Measurements from ENCODE around the gene DPP6.

DPP6 gene

DNA sequence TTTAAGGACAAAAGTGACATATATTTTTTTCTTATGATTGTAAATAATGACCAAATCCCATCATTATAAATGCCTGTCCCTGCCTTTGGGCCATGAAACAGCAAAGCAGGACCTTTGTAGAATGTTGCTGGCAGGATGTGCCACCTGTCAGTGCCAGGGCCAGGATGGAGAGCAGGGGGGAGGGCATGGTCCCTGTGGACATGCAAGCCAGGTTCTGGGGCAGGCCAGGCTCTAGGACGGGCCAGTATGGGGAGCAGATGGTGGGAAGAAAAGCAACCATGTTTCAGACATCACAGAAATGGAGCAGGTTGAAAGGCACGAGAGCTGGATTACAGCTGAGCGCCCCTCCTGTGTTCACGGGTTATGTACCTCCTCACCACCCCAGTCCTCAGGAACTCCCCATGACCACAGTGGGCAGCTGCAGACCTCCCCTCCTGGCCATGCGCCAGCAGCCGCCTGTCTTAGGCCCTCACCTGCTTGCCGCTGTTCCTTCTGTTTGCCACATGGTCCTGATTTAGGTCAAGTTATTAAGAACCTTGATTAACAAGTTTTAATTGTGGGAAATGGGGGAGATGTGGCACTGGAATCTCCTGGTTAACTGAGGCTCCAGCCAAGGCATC lies 740.3 kb downstream of the DPP6 start:
- Histone ChIP-seq H3K4me1 (ENCODE audit: control insufficient read depth, insufficient read depth, low read length) (no peaks in the 10 kb centered on the region), H3K4me3 (ENCODE audit: insufficient read depth, low read depth, low read length) (no peak overlapping the region), H3K9me3 (ENCODE audit: control insufficient read depth, low read length) (no peaks in the 10 kb centered on the region), H3K27me3 (ENCODE audit: control insufficient read depth, insufficient read depth, low read length, poor library complexity, severe bottlenecking) (peaks cover 4% of the 10 kb centered on the region), H3K36me3 (ENCODE audit: control insufficient read depth, insufficient read depth, low read length) (no peaks in the 10 kb centered on the region), H3K27ac (ENCODE audit: insufficient read depth, low read depth, low read length, poor library complexity, severe bottlenecking) (no peak overlapping the region)
- WGBS, 2 experiments: 92 to 96% methylated on average over 7 of the region's 7 CpGs

DNA sequence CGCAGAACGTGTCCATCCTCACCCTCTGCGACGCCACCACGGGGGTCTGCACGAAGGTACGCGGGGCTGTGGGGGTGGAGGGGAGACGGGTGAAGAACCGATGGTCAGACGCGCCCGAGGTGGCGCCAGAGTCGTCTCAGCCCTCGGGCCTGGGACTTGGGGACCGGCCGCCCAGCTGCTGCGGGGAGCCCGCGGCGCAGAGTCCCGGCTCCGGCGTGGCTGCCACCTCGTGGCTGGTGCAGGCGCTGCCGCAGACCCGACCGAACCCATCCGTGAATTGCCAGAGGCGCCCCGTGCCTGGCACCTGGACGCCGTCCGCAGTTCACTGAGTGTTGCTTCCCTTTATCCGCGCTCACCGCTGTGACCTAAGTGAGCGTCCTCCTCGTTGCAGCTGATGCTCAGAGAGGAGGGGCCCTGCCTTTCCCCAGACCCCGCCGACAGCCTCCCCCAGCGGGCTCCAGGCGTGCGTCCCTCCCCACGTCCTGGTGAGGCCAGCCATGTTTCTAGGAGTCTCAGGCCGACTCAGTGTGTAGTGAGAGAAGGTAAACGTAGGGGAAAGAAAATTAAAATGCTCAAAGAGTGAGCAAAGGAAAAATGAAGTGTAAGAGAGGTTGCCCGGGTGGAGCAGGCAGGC lies 742.1 kb downstream of the DPP6 start:
- H3K4me1 ChIP-seq (ENCODE audit: control insufficient read depth, insufficient read depth, low read length): no peaks in the 10 kb centered on the region
- peaks cover 4% of the 10 kb centered on the region for H3K27me3 ChIP-seq (ENCODE audit: control insufficient read depth, insufficient read depth, low read length, poor library complexity, severe bottlenecking)
- H3K4me3 ChIP-seq (ENCODE audit: insufficient read depth, low read depth, low read length): no peak overlapping the region
- H3K27ac ChIP-seq (ENCODE audit: insufficient read depth, low read depth, low read length, poor library complexity, severe bottlenecking): no peak overlapping the region
- no peaks in the 10 kb centered on the region for H3K36me3 ChIP-seq (ENCODE audit: control insufficient read depth, insufficient read depth, low read length)
- WGBS, 2 experiments: 22 to 25% methylated on average over 49 to 50 of the region's 50 CpGs
- H3K9me3 ChIP-seq (ENCODE audit: control insufficient read depth, low read length): no peaks in the 10 kb centered on the region

DNA sequence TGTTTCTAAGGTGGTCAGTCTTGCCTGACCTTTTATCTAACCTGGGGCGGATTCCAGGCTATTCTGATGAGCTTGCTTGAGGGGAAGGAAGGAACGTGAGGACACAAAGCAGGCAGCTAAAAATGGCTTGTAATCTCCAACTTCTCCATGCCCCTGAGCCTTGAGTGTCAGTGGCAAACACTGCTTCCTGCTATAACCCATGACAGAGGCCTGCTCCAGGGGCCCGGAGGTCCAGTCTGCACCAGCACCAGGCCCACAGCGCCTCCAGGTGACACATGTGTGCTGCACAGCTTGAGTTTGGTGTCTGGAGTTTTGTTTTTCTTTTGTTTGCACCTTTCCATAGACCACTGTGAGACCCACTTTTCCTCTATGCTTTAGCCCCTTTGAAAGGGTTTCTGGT lies 742.8 kb downstream of the DPP6 start:
- H3K9me3 ChIP-seq (ENCODE audit: control insufficient read depth, low read length): no peaks in the 10 kb centered on the region
- no peak overlapping the region for H3K4me3 ChIP-seq (ENCODE audit: insufficient read depth, low read depth, low read length)
- H3K27me3 ChIP-seq (ENCODE audit: control insufficient read depth, insufficient read depth, low read length, poor library complexity, severe bottlenecking): peaks cover 4% of the 10 kb centered on the region
- WGBS, 2 experiments: 77% methylated on average over 4 of the region's 4 CpGs
- no peak overlapping the region for H3K27ac ChIP-seq (ENCODE audit: insufficient read depth, low read depth, low read length, poor library complexity, severe bottlenecking)
- no peaks in the 10 kb centered on the region for H3K4me1 ChIP-seq (ENCODE audit: control insufficient read depth, insufficient read depth, low read length)
- H3K36me3 ChIP-seq (ENCODE audit: control insufficient read depth, insufficient read depth, low read length): no peaks in the 10 kb centered on the region

DNA sequence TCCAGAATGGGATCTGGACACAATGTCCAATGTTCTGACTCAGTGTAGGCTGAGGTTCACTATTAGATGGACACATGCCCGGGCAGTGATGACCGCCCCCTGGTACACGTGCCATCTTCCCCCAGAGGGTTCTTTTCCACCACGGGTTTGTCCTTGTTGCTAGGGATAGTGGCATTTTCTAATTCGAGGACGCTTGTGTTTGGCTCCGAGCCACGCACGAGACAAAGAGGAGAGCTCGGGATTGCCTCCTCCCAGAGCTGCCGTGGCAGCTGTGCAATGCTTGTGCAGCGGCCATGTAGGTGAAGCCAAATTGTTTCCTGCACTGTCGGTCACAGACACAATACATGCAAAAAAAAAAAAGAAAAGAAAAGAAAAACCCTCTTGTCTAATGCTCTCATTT lies 743.2 kb downstream of the DPP6 start:
- WGBS, 2 experiments: 95% methylated on average over 13 of the region's 13 CpGs
- no peak overlapping the region for H3K4me3 ChIP-seq (ENCODE audit: insufficient read depth, low read depth, low read length)
- H3K4me1 ChIP-seq (ENCODE audit: control insufficient read depth, insufficient read depth, low read length): no peaks in the 10 kb centered on the region
- H3K27me3 ChIP-seq (ENCODE audit: control insufficient read depth, insufficient read depth, low read length, poor library complexity, severe bottlenecking): peaks cover 4% of the 10 kb centered on the region
- no peak overlapping the region for H3K27ac ChIP-seq (ENCODE audit: insufficient read depth, low read depth, low read length, poor library complexity, severe bottlenecking)
- no peaks in the 10 kb centered on the region for H3K36me3 ChIP-seq (ENCODE audit: control insufficient read depth, insufficient read depth, low read length)
- H3K9me3 ChIP-seq (ENCODE audit: control insufficient read depth, low read length): no peaks in the 10 kb centered on the region

DNA sequence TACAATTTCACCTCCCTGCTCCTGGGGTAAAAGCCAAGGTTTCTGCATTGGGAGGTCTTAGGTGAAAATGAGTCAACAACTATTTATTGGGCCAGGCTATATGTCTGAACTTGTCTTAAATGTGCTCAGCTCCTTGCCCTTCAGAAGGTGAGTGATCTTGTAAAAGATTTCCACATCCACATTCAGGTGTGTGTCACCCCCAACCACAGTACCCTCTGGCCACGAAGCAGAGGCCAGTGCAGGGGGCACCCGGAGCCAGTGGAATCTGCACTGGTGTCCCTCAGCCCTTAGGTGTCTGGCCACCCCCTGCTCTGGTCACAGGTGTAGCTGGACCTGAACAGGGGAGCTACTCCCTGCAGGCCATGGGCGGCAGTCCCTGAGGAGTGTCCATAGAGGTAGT lies 752.3 kb downstream of the DPP6 start:
- H3K9me3 ChIP-seq (ENCODE audit: control insufficient read depth, low read length): no peaks in the 10 kb centered on the region
- H3K36me3 ChIP-seq (ENCODE audit: control insufficient read depth, insufficient read depth, low read length): no peaks in the 10 kb centered on the region
- no peaks in the 10 kb centered on the region for H3K4me1 ChIP-seq (ENCODE audit: control insufficient read depth, insufficient read depth, low read length)
- H3K27me3 ChIP-seq (ENCODE audit: control insufficient read depth, insufficient read depth, low read length, poor library complexity, severe bottlenecking): no peaks in the 10 kb centered on the region
- 90 to 97% methylated on average over 3 of the region's 3 CpGs for WGBS, 2 experiments
- no peak overlapping the region for H3K4me3 ChIP-seq (ENCODE audit: insufficient read depth, low read depth, low read length)
- no peak overlapping the region for H3K27ac ChIP-seq (ENCODE audit: insufficient read depth, low read depth, low read length, poor library complexity, severe bottlenecking)

DNA sequence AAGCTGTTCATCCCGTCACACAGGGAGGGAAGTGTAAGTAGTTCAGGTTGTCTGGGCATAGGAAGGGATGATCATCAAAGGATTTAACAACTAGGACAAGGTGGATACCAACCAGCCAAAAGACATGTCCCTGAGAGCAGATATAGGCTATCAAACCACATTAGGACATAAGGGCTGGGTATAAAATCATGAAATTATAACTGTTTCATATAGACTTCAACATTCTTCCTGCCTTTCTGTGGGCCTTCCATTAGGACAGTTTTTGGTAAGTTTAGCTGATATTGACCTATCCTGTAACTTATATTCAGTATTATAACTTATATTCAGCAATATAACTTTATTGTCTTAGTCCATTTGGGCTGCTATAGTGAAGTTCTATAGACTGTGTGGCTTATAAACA lies 759.8 kb downstream of the DPP6 start:
- H3K9me3 ChIP-seq (ENCODE audit: control insufficient read depth, low read length): no peaks in the 10 kb centered on the region
- H3K4me1 ChIP-seq (ENCODE audit: control insufficient read depth, insufficient read depth, low read length): no peaks in the 10 kb centered on the region
- no peaks in the 10 kb centered on the region for H3K27me3 ChIP-seq (ENCODE audit: control insufficient read depth, insufficient read depth, low read length, poor library complexity, severe bottlenecking)
- no peaks in the 10 kb centered on the region for H3K36me3 ChIP-seq (ENCODE audit: control insufficient read depth, insufficient read depth, low read length)
- no peak overlapping the region for H3K27ac ChIP-seq (ENCODE audit: insufficient read depth, low read depth, low read length, poor library complexity, severe bottlenecking)
- no peak overlapping the region for H3K4me3 ChIP-seq (ENCODE audit: insufficient read depth, low read depth, low read length)
- 91% methylated on average over 1 of the region's 1 CpG for WGBS, 2 experiments

DNA sequence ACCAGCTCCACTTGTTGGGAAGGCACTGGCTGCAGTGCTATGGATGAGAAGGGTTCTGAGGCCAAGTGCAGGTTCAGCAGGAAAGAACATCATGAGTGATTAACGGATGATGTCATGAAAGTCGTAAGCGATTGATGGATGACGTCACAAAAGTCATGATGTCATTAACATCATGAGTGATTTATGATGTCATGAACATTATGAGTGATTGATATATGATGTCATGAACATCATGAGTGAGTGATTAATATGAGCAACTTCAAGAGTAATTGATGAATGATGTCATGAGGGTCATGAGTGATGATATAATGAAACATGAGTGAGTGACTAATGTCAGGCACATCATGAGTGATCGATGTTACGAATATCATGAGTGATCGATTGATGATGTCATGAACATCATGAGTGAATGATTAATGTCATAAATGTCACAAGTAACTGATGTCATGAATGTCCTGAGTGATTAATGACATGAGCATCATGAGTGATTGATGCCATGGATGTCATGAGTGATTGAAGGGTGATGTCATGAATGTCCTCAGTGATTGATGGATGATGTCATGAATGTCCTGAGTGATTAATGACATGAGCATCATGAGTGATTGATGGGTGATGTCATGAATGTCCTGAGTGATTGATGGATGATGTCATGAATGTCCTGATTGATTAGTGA lies 765.2 kb downstream of the DPP6 start:
- no peaks in the 10 kb centered on the region for H3K27me3 ChIP-seq (ENCODE audit: control insufficient read depth, insufficient read depth, low read length, poor library complexity, severe bottlenecking)
- no peaks in the 10 kb centered on the region for H3K9me3 ChIP-seq (ENCODE audit: control insufficient read depth, low read length)
- H3K27ac ChIP-seq (ENCODE audit: insufficient read depth, low read depth, low read length, poor library complexity, severe bottlenecking): no peak overlapping the region
- 87 to 88% methylated on average over 7 of the region's 7 CpGs for WGBS, 2 experiments
- H3K36me3 ChIP-seq (ENCODE audit: control insufficient read depth, insufficient read depth, low read length): no peaks in the 10 kb centered on the region
- no peaks in the 10 kb centered on the region for H3K4me1 ChIP-seq (ENCODE audit: control insufficient read depth, insufficient read depth, low read length)
- H3K4me3 ChIP-seq (ENCODE audit: insufficient read depth, low read depth, low read length): no peak overlapping the region

DNA sequence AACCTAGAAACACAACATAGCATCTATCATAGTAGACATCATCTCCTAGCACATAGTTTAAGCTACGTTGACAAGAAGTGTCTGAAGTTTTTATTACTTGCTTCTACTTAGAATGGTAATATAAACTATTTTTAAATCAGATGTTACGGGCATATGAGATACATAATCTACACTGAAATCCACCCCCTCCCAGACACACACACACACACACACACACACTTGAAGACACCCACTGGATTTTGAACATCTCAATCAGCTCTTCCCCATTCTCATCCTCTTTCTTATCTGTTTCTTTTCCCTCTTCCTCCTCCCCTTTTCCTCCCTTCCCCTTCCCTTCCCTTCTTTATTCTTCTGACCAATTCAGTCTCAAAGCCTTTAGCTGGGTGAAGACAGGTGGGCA lies 774.8 kb downstream of the DPP6 start:
- 86 to 100% methylated on average over 1 of the region's 2 CpGs for WGBS, 2 experiments
- Histone ChIP-seq H3K4me1 (ENCODE audit: control insufficient read depth, insufficient read depth, low read length) (no peaks in the 10 kb centered on the region), H3K9me3 (ENCODE audit: control insufficient read depth, low read length) (no peaks in the 10 kb centered on the region), H3K36me3 (ENCODE audit: control insufficient read depth, insufficient read depth, low read length) (no peaks in the 10 kb centered on the region), H3K27me3 (ENCODE audit: control insufficient read depth, insufficient read depth, low read length, poor library complexity, severe bottlenecking) (no peaks in the 10 kb centered on the region), H3K27ac (ENCODE audit: insufficient read depth, low read depth, low read length, poor library complexity, severe bottlenecking) (no peak overlapping the region), H3K4me3 (ENCODE audit: insufficient read depth, low read depth, low read length) (no peak overlapping the region)

DNA sequence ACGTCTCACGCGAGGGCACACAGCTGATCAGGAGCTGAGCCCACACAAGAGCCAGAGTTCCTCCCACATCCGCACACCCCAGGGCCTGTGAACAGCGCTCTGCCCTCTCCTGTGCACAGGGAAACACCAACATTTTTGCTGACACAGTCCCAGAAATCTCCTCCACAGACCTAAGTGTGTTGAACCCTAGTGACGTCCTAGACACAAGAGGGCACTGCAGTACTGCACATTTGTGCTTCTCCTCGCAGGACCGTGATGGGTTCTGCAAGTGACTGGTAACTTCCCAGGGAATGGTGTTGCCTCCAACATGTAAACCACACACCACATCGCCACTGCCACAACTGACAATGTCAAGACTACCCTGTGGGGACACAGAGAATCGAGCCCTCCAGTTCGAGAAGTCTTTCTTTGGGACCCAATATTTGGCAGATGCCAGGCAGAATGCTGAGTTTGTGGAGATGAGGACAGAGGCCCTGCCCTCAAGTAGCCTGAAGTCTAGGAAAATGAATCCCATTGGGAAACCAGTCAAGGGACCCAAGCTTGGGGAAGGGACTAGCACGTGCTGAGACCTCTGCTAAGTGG lies 780.5 kb downstream of the DPP6 start:
- no peaks in the 10 kb centered on the region for H3K9me3 ChIP-seq (ENCODE audit: control insufficient read depth, low read length)
- no peak overlapping the region for H3K4me3 ChIP-seq (ENCODE audit: insufficient read depth, low read depth, low read length)
- no peaks in the 10 kb centered on the region for H3K27me3 ChIP-seq (ENCODE audit: control insufficient read depth, insufficient read depth, low read length, poor library complexity, severe bottlenecking)
- H3K4me1 ChIP-seq (ENCODE audit: control insufficient read depth, insufficient read depth, low read length): no peaks in the 10 kb centered on the region
- 77 to 78% methylated on average over 12 of the region's 12 CpGs for WGBS, 2 experiments
- no peak overlapping the region for H3K27ac ChIP-seq (ENCODE audit: insufficient read depth, low read depth, low read length, poor library complexity, severe bottlenecking)
- no peaks in the 10 kb centered on the region for H3K36me3 ChIP-seq (ENCODE audit: control insufficient read depth, insufficient read depth, low read length)

DNA sequence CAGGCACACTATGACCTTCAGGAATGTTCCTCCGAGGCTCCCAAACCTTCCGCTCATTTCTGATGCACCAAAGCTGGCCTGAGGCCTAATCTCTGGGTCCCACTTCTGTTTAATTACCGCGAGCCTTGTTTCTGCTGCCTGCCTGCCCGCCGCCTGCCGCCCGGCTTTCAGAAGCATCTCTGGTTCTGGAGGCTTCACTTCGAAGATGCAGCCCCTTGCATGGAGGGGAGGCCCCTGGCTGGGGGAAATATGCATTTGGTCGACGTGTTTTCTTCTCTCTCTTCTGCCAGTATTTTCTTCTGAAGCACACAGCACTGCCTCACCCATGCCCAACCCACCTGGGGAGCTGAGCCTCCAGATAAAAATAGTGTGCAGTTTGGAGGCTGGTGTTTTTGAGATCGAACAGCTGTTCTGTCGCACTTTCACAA lies 783.8 kb downstream of the DPP6 start:
- WGBS, 2 experiments: 86 to 91% methylated on average over 13 of the region's 13 CpGs
- Histone ChIP-seq H3K9me3 (ENCODE audit: control insufficient read depth, low read length) (no peaks in the 10 kb centered on the region), H3K27ac (ENCODE audit: insufficient read depth, low read depth, low read length, poor library complexity, severe bottlenecking) (no peak overlapping the region), H3K36me3 (ENCODE audit: control insufficient read depth, insufficient read depth, low read length) (no peaks in the 10 kb centered on the region), H3K27me3 (ENCODE audit: control insufficient read depth, insufficient read depth, low read length, poor library complexity, severe bottlenecking) (no peaks in the 10 kb centered on the region), H3K4me3 (ENCODE audit: insufficient read depth, low read depth, low read length) (no peak overlapping the region), H3K4me1 (ENCODE audit: control insufficient read depth, insufficient read depth, low read length) (no peaks in the 10 kb centered on the region)

Data from ectodermal cell (in vitro differentiated cells).